B cell (primary cell): ENCODE measurements around the gene SDC1. TPM values are rescaled to one million over a fixed set of nuclear protein-coding genes. Genes with fewer than 3 reads are reported as not detected.

ENCODE experiments used
- ATAC-seq: fragments of 200-7000 bp; cut with Tn5 transposase; one replicate; pipeline ENCODE4 v1.10.0; 2021; ENCODE audit warnings: low read depth, mild to moderate bottlenecking, moderate number of reproducible peaks, moderate library complexity
- CTCF ChIA-PET: fragments of 350-600 bp; sonication (Branson Sonifier 250); formaldehyde crosslinking; loops from one replicate; lab custom pipeline; 2021; ENCODE audit warnings: antibody characterized with exemption, inconsistent platforms; lab: Charles Lee
- POLR2A ChIA-PET: fragments of 350-600 bp; sonication (Branson Sonifier 250); formaldehyde crosslinking; loops from one replicate; lab custom pipeline; 2021; ENCODE audit warnings: antibody characterized with exemption; lab: Charles Lee
- DNase-seq: peaks from one replicate; pipeline ENCODE4 v3.0.0; 2013
- H2AFZ ChIP-seq: 2 replicates; pipeline ENCODE4 v1.6.1; 2012; ENCODE audit warnings: mild to moderate bottlenecking, low read depth, low read length; ENCODE audit not compliant: insufficient read depth, poor library complexity, severe bottlenecking
- H3K27ac ChIP-seq, 2 donors: 1 replicate in 1 of 2; 2 replicates in 1 of 2; pipeline ENCODE4 v1.5.1; 2012 to 2013; ENCODE audit warnings: low read length in 2 of 2, mild to moderate bottlenecking in 2 of 2, moderate library complexity in 1 of 2
- H3K27me3 ChIP-seq, 4 experiments: fragments of 200-600 bp in 1 of 4; sonication (generic) in 1 of 4; replicated peaks in 1 of 4; 1 replicate in 2 of 4; 2 replicates in 2 of 4; pipeline versions ENCODE4 v1.6.1 to v1.7.0; 2013 to 2016; ENCODE audit warnings: low read length in 3 of 4, mild to moderate bottlenecking in 2 of 4, mixed read lengths in 1 of 4, moderate library complexity in 1 of 4; ENCODE audit not compliant: insufficient read depth in 4 of 4, control insufficient read depth in 3 of 4; ENCODE audit errors: control extremely low read depth in 1 of 4
- H3K36me3 ChIP-seq, 2 experiments: replicated peaks in 1 of 2; 1 replicate in 1 of 2; 2 replicates in 1 of 2; pipeline versions ENCODE4 v1.6.1 to v1.7.1; 2013; ENCODE audit warnings: low read length in 1 of 2; ENCODE audit not compliant: insufficient read depth in 2 of 2, control insufficient read depth in 1 of 2; ENCODE audit errors: control extremely low read depth in 1 of 2, extremely low read depth in 1 of 2
- H3K4me1 ChIP-seq, 2 donors: fragments of 200-600 bp in 1 of 2; sonication (generic) in 1 of 2; 1 replicate in 1 of 2; 2 replicates in 1 of 2; pipeline versions ENCODE4 v1.5.1 to v1.6.1; 2013 to 2017; ENCODE audit warnings: low read length in 2 of 2; ENCODE audit not compliant: control insufficient read depth in 2 of 2, insufficient read depth in 2 of 2
- H3K4me2 ChIP-seq: replicated peaks from 2 replicates; pipeline ENCODE3; 2012; ENCODE audit warnings: mild to moderate bottlenecking, low read depth, low read length; ENCODE audit not compliant: poor library complexity, severe bottlenecking
- H3K4me3 ChIP-seq, 5 experiments: fragments of 200-600 bp in 1 of 5; sonication (generic) in 1 of 5; 1 replicate in 3 of 5; 2 replicates in 2 of 5; pipeline versions ENCODE4 v1.5.1 to v1.7.0; 2011 to 2016; ENCODE audit warnings: low read length in 4 of 5, mild to moderate bottlenecking in 4 of 5, low read depth in 2 of 5, control low read depth in 1 of 5, moderate library complexity in 1 of 5; ENCODE audit not compliant: insufficient read depth in 1 of 5; ENCODE audit errors: control extremely low read depth in 1 of 5, extremely low read depth in 1 of 5
- H3K79me2 ChIP-seq: fragments of 200-600 bp; sonication (generic); one replicate; pipeline ENCODE4 v1.6.0; 2016; ENCODE audit warnings: low read length; ENCODE audit not compliant: control insufficient read depth, insufficient read depth
- H3K9ac ChIP-seq: fragments of 200-600 bp; sonication (generic); 2 replicates; pipeline ENCODE4 v1.6.1; 2017; ENCODE audit warnings: mild to moderate bottlenecking, low read length, moderate library complexity
- H3K9me3 ChIP-seq, 3 donors: one replicate each; pipeline versions ENCODE4 v1.6.1 to v1.7.1; 2013; ENCODE audit warnings: low read length in 2 of 3; ENCODE audit not compliant: control insufficient read depth in 2 of 3, insufficient read depth in 1 of 3; ENCODE audit errors: control extremely low read depth in 1 of 3
- H4K20me1 ChIP-seq: 2 replicates; pipeline ENCODE4 v1.6.0; 2012; ENCODE audit warnings: mild to moderate bottlenecking, low read length; ENCODE audit not compliant: insufficient read depth, control insufficient read depth, poor library complexity, severe bottlenecking
- H3K27ac Mint-ChIP-seq: one replicate; pipeline ENCODE4 v1.8.0; 2021; ENCODE audit warnings: mixed read lengths
- H3K27me3 Mint-ChIP-seq: one replicate; pipeline ENCODE4 v1.8.0; 2021; ENCODE audit warnings: mixed read lengths
- H3K4me1 Mint-ChIP-seq: one replicate; pipeline ENCODE4 v1.8.0; 2021; ENCODE audit warnings: mixed read lengths
- H3K4me3 Mint-ChIP-seq: one replicate; pipeline ENCODE4 v1.8.0; 2021; ENCODE audit warnings: mixed read lengths
- H3K9me3 Mint-ChIP-seq: one replicate; pipeline ENCODE4 v1.8.0; 2022; ENCODE audit warnings: mixed read lengths; ENCODE audit not compliant: insufficient read depth
- EZH2 ChIP-seq: IDR thresholded peaks from 2 replicates; pipeline ENCODE4 v1.6.1; 2012; ENCODE audit warnings: borderline replicate concordance, low read depth, mild to moderate bottlenecking, moderate library complexity, low read length; ENCODE audit not compliant: insufficient read depth, poor library complexity, severe bottlenecking
- WGBS: methylation state at CpG from one replicate; pipeline ENCODE4 v1.1.5; 2013; ENCODE audit warnings: missing lambda C conversion rate; ENCODE audit not compliant: insufficient coverage; 5-methylcytosine and 5-hydroxymethylcytosine counted together
- intact Hi-C: fragments of 100-400 bp; cut with micrococcal nuclease; formaldehyde crosslinking; loops from one replicate; pipeline ENCODE4 v1.10.0; 2022
- polyA plus RNA-seq: library from polyadenylated mRNA; depleted of rRNA; stranded (reverse); fragments of >200 nt; gene quantifications from 2 replicates; pipeline ENCODE4 v1.2.3, GENCODE V29; 2012
- total RNA-seq, 2 donors: library from RNA; stranded (reverse); fragments of 120-200 nt in 1 of 2; gene quantifications; 1 replicate in 1 of 2; 2 replicates in 1 of 2; pipeline versions ENCODE4 v1.2.3 to v1.2.4, GENCODE V29; 2013 to 2022
- TF ChIP-seq, protein P1 (sequence below): fragments of 200-600 bp; IDR thresholded peaks from one replicate; pipeline ENCODE4 v1.8.0; 2022; ENCODE audit warnings: antibody characterized with exemption, mild to moderate bottlenecking

SDC1 gene
- total and polyA plus RNA-seq, 2 donors (not counting 1 experiment from before 2014, with no cell fraction given), result 0.22 TPM; not detected in 1

DNA sequence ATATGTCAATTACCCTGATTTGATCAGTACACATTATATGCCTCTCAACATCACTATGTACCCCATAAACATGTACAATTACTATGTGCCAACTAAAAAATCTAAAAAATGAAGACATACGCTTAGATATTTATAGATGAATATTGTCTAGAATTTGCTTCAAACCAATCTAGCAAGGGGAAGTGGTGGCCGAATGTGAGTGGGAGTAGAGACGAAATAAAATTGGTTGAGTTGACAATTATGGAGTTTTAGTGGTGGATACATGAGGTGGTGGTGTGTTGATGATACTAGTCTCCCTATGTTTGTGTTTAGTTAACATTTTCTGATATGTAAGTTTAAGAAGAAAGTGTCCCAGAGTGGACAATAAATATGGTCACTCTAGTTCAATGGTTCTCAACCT lies 49.0 kb downstream of the SDC1 start:
- POLR2A ChIA-PET, result no interaction called here
- 87% methylated on average over 2 of the region's 3 CpGs for WGBS
- Mint-ChIP-seq H3K9me3 (no peaks in the 10 kb centered on the region), H3K4me1 (no peaks in the 10 kb centered on the region), H3K27ac (no peak overlapping the region), H3K4me3 (no peak overlapping the region), H3K27me3 (no peaks in the 10 kb centered on the region)
- no peaks in the 10 kb centered on the region for H3K79me2 ChIP-seq
- H3K4me1 ChIP-seq, result no peaks in the 10 kb centered on the region
- no peak overlapping the region for H3K4me3 ChIP-seq
- TF ChIP-seq, protein P1, sequence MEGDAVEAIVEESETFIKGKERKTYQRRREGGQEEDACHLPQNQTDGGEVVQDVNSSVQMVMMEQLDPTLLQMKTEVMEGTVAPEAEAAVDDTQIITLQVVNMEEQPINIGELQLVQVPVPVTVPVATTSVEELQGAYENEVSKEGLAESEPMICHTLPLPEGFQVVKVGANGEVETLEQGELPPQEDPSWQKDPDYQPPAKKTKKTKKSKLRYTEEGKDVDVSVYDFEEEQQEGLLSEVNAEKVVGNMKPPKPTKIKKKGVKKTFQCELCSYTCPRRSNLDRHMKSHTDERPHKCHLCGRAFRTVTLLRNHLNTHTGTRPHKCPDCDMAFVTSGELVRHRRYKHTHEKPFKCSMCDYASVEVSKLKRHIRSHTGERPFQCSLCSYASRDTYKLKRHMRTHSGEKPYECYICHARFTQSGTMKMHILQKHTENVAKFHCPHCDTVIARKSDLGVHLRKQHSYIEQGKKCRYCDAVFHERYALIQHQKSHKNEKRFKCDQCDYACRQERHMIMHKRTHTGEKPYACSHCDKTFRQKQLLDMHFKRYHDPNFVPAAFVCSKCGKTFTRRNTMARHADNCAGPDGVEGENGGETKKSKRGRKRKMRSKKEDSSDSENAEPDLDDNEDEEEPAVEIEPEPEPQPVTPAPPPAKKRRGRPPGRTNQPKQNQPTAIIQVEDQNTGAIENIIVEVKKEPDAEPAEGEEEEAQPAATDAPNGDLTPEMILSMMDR, result no peak
- TF ChIP-seq EZH2, result no peak
- CTCF ChIA-PET, result interaction anchor here (0.6 kb wide), 1 partner anchor 1734 kb away, joined by 4 read pairs; no protein-coding TSS in a partner anchor
- no peak overlapping the region for H3K4me2 ChIP-seq
- peaks cover 0 to 2% (median 0%) of the 10 kb centered on the region in 4 experiments for H3K27me3 ChIP-seq
- no peak overlapping the region for H2AFZ ChIP-seq
- no peaks in the 10 kb centered on the region for H4K20me1 ChIP-seq
- DNase-seq (no peak), ATAC-seq (no peak)
- H3K36me3 ChIP-seq, result no peaks in the 10 kb centered on the region
- H3K27ac ChIP-seq, result no peak overlapping the region
- intact Hi-C loops, result no loop called here
- H3K9ac ChIP-seq, result no peak overlapping the region
- H3K9me3 ChIP-seq, result no peaks in the 10 kb centered on the region

DNA sequence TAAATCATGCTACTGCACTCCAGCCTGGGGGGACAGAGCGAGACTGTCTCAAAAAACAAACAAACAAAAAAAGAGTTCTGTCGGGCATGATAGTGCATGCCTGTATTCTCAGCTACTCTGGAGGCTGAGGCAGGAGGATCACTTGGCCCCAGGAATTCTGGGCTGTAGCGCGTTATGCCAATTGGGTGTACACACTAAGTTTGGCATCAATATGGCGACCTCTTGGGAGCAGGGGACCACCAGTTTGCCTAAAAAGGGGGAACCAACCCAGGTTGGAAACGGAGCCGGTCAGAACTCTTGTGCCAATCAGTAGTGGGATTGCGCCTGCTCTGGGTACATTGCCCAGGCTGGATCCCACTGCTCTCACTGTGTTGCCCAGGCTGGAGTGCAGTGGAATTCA lies 49.7 kb downstream of the SDC1 start:
- intact Hi-C loops, result no loop called here
- 89% methylated on average over 8 of the region's 8 CpGs for WGBS
- H3K4me3 ChIP-seq, result no peak overlapping the region
- H3K4me1 Mint-ChIP-seq, result no peaks in the 10 kb centered on the region
- H3K27ac ChIP-seq, result no peak overlapping the region
- H3K79me2 ChIP-seq, result no peaks in the 10 kb centered on the region
- no peak overlapping the region for H3K9ac ChIP-seq
- H3K27me3 ChIP-seq, result peaks cover 0 to 2% (median 0%) of the 10 kb centered on the region in 4 experiments
- H3K9me3 Mint-ChIP-seq, result no peaks in the 10 kb centered on the region
- no peaks in the 10 kb centered on the region for H4K20me1 ChIP-seq
- POLR2A ChIA-PET, result no interaction called here
- H2AFZ ChIP-seq, result no peak overlapping the region
- H3K27me3 Mint-ChIP-seq, result no peaks in the 10 kb centered on the region
- no peak overlapping the region for H3K4me2 ChIP-seq
- no peaks in the 10 kb centered on the region for H3K36me3 ChIP-seq
- no peaks in the 10 kb centered on the region for H3K4me1 ChIP-seq
- no peak for ATAC-seq
- H3K27ac Mint-ChIP-seq, result no peak overlapping the region
- no peak for TF ChIP-seq EZH2
- TF ChIP-seq, protein P1, result no peak
- H3K4me3 Mint-ChIP-seq, result no peak overlapping the region
- H3K9me3 ChIP-seq, result no peaks in the 10 kb centered on the region
- CTCF ChIA-PET, result no interaction called here
- DNase-seq, result no peak
